HG02642 (cell line): ENCODE measurements around the gene TFAP2D.

Source experiments
- ATAC-seq: cut with Tn5 transposase; IDR thresholded peaks from one replicate; pipeline ENCODE4 v1.9.1; 2021; ENCODE audit warnings: mild to moderate bottlenecking; ENCODE audit not compliant: unreplicated experiment, poor library complexity

The TFAP2D gene

DNA sequence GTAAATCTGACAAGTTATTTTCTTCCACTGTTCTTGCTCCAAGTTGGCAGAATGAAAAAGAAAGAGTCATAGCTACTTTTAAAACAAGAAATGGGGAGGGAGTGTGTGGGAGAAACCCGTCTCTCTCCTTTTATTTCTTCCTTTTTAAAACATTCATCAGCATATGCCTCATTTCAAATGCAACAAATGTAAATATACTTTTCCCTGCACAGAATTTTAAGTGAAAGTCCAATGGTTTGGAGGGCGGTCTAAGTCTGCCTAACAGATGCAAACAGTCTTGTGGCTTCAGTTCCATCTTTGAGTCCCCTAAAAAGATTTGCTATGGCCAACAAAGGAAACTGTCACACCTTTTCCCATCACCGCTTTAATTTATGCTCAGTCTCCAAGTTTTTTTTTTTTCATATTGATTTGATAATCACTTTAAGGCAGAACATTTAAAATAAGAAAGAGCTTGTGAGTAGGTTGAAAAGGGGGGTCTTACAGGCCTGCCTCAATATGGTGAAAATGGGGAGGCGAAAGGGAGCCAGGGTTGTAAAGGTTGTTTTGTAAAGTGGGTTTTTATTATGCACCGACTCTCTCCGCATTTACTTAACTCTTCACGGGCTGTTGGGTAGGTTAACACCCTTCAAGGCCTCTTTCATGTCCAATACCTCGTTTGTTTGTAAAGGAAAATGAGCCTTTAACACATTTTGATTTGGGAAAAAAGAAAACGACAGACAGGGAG lies 4.6 kb downstream of the TFAP2D start:
- no peak for ATAC-seq

DNA sequence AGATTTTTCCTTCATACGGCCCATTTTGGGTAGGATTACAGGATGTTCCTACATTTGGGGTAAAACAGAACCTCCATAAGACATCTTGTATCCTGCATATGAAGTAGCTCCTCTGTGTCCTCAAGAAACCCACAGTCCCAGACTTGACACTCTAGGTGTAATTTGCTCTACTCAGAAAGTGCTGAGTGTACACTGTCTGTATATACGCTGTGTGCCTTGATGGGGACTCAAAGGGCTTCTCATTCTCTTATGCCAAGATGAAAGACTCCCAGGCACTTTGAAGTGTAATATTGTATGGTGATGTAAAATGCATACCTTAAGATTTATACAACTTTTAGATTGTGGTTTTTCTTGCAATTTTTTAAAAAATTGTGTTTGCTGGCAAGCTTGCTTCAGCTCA lies 5.2 kb downstream of the TFAP2D start:
- no peak for ATAC-seq

DNA sequence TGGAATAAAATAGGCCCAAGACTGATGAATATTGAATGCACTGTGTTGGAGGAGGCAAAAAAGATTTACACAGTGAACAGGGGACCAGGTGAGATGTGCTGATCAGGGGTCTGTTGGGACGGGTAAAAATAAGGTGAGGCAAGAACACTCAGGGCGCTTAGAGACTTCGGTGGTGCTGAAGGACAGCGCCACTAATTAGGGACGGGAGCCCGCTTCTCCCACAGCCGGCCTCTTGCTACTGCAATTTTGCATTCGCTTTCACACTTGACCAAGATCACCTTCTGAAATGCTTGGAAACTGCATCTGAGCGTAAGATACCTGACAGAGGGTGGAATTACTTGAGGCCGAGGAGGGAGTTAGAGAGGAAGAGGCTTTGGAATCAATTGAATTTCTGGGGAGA lies 7.3 kb downstream of the TFAP2D start:
- ATAC-seq = no peak

DNA sequence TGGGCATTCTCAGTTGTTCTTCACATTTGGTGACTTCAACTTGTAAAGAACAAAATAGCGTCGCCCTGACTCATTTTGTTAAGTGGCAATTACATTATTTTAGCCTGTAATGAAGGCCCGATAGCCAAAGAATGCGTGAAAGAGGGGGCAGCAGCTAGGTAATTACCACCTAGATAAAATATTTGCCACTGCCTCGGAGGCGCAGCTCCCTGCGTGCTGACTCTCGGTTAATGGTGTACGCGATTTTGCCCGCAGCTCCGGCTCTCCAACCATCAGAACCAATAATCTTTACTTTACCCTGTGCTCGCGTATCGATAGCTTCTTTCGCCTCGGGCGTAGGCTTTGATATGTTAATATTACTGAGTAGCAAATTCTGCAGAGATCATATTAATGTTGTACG lies 8.7 kb downstream of the TFAP2D start:
- ATAC-seq = no peak

DNA sequence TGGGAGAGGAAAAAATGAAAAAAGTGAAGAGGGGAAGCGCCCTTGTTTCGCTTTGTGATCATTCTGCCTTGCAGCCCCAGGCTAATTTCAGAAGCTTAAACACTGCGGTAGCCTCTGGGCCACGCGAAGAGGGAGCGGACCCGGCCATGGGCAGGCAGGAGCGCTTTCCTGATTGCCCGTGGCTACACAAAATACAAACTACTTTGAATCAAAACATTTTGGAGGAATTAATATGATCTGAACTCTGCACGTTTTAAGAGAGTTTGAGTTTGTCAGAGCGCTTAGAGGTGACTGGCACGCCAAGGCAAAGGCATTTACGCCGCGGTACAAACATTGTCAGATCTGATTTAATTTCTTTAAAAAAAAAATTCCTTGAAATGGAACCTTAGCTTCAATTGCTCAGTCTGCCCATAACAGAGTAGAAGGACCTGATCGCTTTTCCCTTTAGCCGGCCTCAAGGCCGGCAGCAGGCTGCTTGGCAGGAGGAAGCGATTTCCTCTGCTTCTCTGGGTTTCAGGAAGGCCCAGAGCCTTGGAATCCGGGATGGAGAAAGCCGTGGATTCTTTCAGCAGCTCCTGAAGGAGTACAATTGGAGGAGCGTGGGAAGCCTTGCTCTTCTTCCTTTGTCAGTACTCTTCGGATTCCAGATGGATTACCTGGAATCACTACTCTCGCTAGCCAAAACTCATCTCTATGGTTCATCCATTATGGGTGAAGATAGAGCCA lies 9.7 kb downstream of the TFAP2D start:
- no peak for ATAC-seq

DNA sequence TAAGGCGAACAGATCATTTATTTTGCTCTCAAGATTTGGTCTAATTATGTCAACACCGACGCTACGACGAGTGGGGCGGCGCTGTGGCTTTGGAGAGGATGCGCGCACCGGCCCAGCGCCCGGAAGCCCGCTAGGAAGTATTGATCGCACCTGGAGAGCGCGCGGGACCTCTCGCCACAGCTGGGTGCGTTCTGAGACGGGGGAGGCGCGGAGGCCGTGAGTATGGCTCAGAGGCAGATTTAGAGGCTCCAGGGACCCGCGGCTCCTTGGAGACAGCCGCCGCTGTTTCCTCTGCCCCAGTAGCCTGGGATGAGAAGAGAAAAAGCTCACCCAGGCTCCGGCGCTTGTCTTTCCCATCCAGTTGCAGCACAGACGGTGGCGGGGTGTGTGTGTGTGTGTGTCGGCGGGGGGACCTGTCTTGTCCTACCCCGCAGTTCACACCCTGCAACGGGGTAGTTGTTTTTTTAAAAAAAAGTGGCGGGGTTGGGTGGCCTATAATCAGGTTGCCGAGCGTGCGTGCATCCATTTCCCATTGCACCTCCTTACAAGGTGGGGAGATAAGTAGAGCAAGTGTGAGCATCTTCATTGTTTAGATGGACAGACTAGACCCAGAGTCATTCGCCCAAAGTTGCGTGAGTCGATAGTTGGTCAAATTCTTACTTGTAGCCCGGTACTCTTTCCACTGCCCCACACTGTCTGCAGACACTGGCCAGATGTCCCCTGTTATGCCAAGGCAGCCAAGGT lies 11.2 kb downstream of the TFAP2D start:
- ATAC-seq = no peak

DNA sequence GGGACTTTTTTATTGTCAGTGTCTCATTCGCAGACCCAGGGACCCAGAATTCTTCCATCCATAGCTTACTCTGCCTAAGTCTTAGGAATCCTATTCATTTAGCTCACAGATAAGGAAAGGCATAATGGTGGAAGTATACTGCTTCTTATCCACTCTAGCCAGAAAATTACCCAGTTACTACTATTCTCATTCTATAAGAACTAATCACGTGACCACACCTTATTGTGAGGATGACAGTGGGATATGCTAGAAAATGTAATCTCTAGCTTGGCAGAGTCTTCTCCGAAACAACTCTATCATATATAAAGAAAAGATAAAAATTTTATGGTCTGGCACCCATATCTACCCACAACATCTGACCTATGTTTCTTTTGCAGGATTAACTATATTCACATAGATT lies 21.2 kb downstream of the TFAP2D start:
- no peak for ATAC-seq

DNA sequence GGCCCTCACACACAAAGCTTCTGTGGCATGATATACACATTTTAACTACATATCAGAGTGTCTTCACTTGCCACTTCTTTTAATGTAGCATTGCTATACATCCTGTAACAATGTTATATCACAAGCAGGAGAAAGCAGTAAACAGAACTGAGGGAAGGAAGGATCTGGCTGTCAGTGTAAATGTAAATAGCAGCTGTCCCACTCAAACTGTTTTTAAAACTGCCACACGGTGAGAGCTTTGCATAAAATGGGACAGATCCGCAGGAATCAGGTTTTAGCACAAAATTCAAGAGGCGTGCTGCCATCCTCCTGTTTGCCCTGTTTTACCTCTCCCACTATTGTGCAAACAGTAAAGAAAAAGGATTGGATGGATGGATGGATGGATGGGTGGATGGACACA lies 28.8 kb downstream of the TFAP2D start:
- ATAC-seq = no peak

DNA sequence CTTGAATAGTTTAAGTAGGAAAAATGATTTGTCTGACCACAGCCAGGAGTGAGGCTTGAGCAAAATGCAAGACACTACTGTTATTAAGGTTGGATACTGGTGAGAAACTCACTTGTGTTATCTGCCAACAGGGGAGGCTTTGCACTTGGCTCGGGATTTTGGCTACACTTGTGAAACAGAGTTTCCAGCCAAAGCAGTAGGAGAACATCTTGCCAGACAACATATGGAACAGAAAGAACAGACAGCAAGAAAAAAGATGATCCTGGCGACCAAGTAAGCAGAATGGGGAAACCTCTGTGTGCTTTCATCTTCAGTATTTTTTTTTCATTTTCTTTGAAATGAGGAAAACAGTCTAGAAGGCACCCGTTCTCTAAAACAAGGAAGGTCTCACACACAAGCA lies 31.6 kb downstream of the TFAP2D start:
- ATAC-seq = no peak

DNA sequence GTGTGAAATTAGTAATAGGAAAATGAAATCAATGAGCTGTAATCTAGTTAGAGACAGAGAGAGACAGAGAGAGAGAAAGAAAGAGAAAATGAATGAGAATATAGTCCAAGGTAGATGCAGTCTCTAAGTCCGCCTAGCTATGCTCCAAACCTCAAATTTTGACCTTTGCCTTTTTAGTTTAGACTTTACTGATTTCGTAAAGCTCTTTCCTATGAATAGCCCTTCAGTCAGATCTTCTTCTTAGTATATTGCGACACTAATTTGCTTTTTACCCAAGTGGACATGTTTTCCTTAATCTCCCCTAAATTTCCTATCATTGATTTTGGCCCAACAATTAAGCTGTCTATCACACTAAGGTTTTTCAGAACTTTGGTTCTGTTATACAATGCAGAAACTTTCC lies 49.5 kb downstream of the TFAP2D start:
- no peak for ATAC-seq

DNA sequence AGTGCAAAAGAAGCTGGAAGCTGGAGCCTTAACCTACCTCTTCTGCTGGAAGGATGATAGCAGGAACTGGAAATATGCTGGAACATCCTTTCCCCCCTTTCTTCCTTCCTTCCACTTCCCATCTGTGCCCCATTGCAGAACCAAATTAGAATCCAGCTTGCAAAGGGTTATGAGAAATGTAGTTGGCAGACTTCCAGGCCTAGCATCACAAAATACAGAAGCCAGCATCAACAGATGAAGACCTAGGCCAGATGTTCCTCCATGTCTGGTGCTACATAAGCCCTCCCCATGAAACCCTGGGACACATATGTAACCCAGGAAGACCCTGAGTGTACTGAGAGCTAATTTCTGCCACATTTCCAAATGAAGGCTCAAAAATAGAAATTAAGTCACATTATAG lies 65.4 kb downstream of the TFAP2D start:
- no peak for ATAC-seq

DNA sequence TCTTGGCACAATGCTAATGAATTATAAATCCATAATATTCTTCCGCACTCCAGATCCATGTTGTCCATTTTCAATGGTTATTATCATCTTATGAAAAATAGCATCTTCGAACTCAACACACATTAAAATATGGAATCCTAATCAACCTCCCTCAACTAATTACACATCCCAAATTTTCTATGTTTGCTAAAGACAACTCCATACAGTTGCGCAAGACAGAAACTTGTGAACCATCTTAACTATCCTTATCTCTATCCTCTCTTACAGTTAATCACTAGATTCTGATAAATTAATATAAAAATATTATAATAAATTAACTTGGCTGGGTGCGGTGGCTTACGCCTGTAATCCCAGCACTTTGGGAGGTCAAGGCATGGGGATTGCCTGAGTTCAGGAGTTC lies 67.1 kb downstream of the TFAP2D start:
- no peak for ATAC-seq

DNA sequence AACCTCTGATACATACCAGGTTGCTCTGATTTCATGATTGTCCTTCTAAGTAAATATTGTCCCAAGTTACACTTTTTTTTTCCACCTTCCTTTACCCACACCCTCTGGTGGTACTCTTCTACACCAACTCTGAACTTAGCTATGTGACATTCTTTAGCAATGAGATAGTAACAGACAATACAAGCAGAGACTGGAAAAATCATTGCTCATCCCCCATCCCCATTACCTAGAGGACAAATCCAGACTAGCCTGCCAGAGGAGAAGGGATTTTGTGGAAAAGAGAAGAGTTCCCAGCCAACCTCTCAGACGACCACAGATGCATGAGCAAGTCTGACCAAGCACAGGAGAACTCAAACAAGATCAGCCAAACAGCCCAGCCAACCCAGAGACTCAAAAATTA lies 72.6 kb downstream of the TFAP2D start:
- no peak for ATAC-seq

DNA sequence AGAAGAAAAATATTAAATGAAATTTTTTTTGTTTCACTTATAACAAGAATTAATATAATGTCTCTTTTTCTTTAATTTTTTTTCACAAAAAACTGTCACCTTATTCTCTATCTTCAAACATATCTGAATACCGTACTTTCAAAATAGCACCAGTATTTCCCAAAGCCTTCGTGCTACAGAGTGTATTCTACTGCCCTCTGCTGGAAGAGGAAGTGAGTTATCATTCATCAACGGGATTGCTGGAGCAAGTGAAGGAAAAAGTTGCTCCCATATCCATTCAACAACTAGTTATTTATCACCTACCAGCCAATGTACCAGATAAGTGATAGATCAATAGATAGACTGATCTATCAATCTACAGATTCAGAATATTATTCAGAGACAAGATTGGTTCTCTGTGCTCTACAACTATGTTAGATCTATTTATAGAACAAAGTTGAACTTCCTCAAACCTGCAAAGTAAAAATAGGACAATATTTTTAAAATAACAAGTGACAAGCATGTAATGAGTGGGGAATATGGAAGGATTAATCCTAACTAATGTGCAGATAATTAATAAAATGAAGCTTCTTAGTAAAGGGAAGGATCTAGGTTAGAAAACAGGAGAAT lies 78.7 kb downstream of the TFAP2D start:
- peak; percentile 68 for ATAC-seq

DNA sequence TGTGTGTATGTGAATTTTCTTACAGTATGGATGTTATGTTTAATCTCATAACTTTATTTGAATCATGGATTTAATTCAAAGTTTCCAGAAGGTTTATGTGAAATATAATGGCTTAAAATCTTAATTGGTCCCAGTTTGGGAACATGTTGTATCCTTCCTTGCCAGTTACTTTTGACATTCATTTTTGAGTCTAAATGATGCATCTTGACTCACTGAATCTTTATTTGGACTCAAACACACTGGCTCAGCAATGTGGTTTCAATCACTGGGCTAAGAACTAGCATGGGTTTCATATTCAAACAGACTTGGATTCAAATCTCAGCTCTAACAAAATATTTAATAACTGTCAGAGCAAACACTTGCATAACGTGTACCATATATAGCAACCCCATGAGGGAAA lies 79.4 kb downstream of the TFAP2D start:
- ATAC-seq = no peak

DNA sequence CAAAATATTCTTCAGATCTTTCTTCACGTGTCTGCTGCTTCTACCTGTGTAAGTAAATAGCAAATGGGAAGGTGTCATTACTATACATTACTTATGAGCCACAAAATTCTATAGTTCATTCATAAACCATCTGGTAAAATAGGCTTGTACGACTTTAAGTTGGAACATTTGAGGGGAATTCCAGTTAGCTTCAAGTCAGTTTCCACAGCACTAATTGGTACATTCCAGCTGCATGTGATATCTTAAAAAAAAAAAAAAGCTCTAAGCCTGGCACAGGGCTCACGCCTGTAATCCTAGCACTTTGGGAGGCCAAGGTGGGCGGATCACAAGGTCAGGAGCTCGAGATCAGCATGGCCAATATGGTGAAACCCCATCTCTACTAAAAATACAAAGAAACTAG lies 82.2 kb downstream of the TFAP2D start:
- no peak for ATAC-seq

DNA sequence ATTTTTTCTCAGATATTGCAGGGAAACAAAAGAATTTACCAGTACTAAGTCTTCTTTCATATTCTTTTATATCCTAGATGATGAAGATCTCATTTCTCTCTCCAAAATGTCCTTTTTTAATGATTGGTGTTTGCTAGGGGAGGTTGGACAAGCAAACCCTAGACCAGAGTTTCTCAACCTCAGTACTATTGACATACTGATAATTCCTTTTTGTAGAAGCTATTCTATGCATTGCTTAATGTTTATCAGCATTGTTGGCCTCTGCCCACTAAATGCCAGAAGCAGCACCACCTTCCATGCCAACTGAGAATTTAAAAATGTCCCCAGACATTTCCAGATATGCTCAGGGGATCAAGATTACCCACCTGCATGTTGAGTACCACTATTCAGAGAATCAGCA lies 91.0 kb downstream of the TFAP2D start:
- no peak for ATAC-seq

DNA sequence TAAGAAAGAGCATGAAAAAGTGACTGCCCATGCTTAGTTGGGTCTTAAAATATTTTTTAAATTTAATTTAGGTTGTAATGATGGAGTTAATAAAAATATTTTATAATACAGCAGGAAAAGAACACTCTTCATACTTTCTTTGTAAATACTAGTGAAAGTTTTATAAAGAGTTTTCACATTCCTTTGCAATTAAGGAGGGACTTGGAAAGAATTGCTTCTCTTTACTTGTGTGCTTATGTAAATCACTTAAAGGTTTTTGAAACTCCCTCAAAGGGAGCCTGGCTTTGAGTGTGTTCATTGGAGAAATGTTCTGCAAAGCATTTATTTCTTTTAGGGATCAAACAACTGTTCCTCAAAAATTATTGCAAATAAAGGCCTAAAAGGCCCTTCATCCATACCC lies 93.7 kb downstream of the TFAP2D start:
- no peak for ATAC-seq

DNA sequence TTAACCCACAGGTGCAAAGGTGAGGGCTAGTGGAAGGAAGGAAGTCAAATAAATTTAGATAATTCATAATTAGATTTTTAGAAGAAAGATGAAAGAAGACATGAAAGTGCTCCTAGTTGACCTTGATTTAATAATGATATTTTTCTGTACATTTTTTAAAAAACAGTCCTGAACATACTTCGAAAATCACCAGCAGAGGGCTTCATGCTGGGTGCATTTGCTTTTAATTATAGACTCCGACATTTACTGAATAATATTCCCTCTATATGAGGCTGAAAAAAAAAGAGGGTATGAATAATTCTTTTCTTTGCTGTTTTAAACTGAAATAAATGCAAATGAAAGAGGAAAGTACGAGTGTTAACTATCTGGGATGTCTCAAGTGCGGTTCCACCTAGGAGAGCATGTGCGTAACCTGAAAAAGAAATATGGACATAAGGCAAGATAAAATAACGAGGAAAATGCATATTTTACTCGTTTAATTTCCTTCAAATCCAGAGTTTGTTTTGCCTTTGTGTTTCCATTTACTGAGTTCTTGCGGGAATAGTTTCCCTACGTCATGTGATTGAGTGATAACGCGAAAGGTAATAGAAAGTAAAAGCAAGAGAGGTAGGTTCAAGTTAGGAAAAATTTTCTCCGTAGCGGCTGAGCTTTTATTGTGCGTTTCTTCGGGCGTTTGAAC lies 102.2 kb downstream of the TFAP2D start:
- ATAC-seq = peak; percentile 55

DNA sequence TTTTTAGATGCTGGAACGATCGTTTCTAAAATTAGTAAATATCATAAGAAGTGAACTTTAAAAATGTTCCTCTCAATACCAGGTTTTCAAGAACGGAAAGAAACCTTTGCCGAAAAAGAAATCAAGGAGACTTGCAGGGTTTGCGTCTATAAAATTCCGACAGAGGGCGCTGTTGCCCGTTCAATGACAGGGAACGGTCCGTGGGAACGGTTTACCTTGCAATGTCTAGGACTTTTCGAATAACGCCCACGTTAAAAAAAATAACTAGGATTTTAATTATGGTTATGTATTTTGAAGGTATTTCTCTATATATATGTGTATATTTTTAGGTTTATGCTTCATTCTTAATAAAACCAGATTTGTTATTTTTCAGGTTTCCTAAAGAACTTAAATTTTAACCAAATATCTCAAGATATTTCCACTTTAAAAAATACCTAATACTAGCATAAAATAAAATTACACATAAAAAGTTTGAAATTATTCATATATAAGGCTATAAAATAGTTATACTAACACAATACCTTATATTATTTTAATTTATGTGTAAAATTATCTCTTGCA lies 102.9 kb downstream of the TFAP2D start:
- peak; percentile 83 for ATAC-seq
